SK-N-SH treated with all-trans-retinoic acid at 6 μM for 48 hours (cell line): ENCODE measurements around the gene KLHDC10.

Source experiments
- ATAC-seq: fragments of 200-7000 bp; cut with Tn5 transposase; 3 replicates; pipeline ENCODE4 v1.9.1; 2020; ENCODE audit warnings: mild to moderate bottlenecking, moderate library complexity
- ARNTL ChIP-seq: fragments of 450-650 bp; formaldehyde crosslinking; IDR thresholded peaks from 2 replicates; pipeline ENCODE4 v1.5.0; 2020; ENCODE audit warnings: low read depth, mild to moderate bottlenecking, moderate library complexity, borderline replicate concordance
- BACH2 ChIP-seq: fragments of 250-450 bp; sonication (Bioruptor Pico); IDR thresholded peaks from 2 replicates; pipeline ENCODE4 v1.9.0; 2021; ENCODE audit warnings: mild to moderate bottlenecking, borderline replicate concordance
- CSDC2 ChIP-seq: fragments of 250-450 bp; sonication (Bioruptor Pico); IDR thresholded peaks from 2 replicates; pipeline ENCODE4 v1.5.0; 2020; ENCODE audit warnings: mild to moderate bottlenecking, moderate library complexity
- ESRRG ChIP-seq: fragments of 250-450 bp; sonication (Bioruptor Pico); IDR thresholded peaks from 2 replicates; pipeline ENCODE4 v1.6.1; 2021; ENCODE audit warnings: mild to moderate bottlenecking
- GLIS3 ChIP-seq: fragments of 250-450 bp; sonication (Bioruptor Pico); IDR thresholded peaks from 2 replicates; pipeline ENCODE4 v1.5.0; 2020; ENCODE audit warnings: mild to moderate bottlenecking, moderate library complexity
- ISL1 ChIP-seq: fragments of 250-450 bp; sonication (Bioruptor Pico); IDR thresholded peaks from 2 replicates; pipeline ENCODE4 v2.1.2; 2022; ENCODE audit warnings: mild to moderate bottlenecking, moderate library complexity
- PATZ1 ChIP-seq: fragments of 250-450 bp; sonication (Bioruptor Pico); IDR thresholded peaks from 2 replicates; pipeline ENCODE4 v1.8.0; 2020; ENCODE audit warnings: mild to moderate bottlenecking, moderate library complexity, borderline replicate concordance
- PPARA ChIP-seq: fragments of 250-450 bp; sonication (Bioruptor Pico); IDR thresholded peaks from 2 replicates; pipeline ENCODE4 v1.5.0; 2020; ENCODE audit warnings: mild to moderate bottlenecking, borderline replicate concordance
- RARB ChIP-seq: fragments of 250-450 bp; sonication (Bioruptor Pico); IDR thresholded peaks from 2 replicates; pipeline ENCODE4 v1.8.0; 2021; ENCODE audit warnings: mild to moderate bottlenecking, moderate library complexity
- TCF4 ChIP-seq: fragments of 250-450 bp; sonication (Bioruptor Pico); IDR thresholded peaks from 2 replicates; pipeline ENCODE4 v1.8.0; 2021; ENCODE audit warnings: mild to moderate bottlenecking, moderate library complexity, borderline replicate concordance
- ZC3H10 ChIP-seq: fragments of 250-450 bp; sonication (Bioruptor Pico); IDR thresholded peaks from 2 replicates; pipeline ENCODE4 v1.5.1; 2021; ENCODE audit warnings: mild to moderate bottlenecking, moderate library complexity
- ZFP3 ChIP-seq: fragments of 250-450 bp; sonication (Bioruptor Pico); IDR thresholded peaks from 2 replicates; pipeline ENCODE4 v1.5.0; 2020; ENCODE audit warnings: mild to moderate bottlenecking, moderate library complexity
- ZFP30 ChIP-seq: fragments of 450-650 bp; formaldehyde crosslinking; IDR thresholded peaks from 2 replicates; pipeline ENCODE4 v1.5.0; 2022; ENCODE audit warnings: mild to moderate bottlenecking, moderate library complexity
- ZNF70 ChIP-seq: fragments of 450-650 bp; formaldehyde crosslinking; IDR thresholded peaks from 2 replicates; pipeline ENCODE4 v1.5.0; 2020; ENCODE audit warnings: mild to moderate bottlenecking, moderate library complexity
- ZNF8 ChIP-seq: fragments of 450-650 bp; formaldehyde crosslinking; IDR thresholded peaks from 2 replicates; pipeline ENCODE4 v1.5.0; 2020; ENCODE audit warnings: mild to moderate bottlenecking, moderate library complexity
- TF ChIP-seq, protein P1 (sequence below): fragments of 250-450 bp; sonication (Bioruptor Pico); IDR thresholded peaks from 2 replicates; pipeline ENCODE4 v1.5.1; 2021; ENCODE audit warnings: mild to moderate bottlenecking, moderate library complexity
- TF ChIP-seq, protein P2 (sequence below): fragments of 250-450 bp; sonication (Bioruptor Pico); IDR thresholded peaks from 2 replicates; pipeline ENCODE4 v1.8.0; 2021; ENCODE audit warnings: low read depth, mild to moderate bottlenecking, moderate library complexity, borderline replicate concordance
- TF ChIP-seq, protein P3 (sequence below): fragments of 250-450 bp; sonication (Bioruptor Pico); IDR thresholded peaks from 2 replicates; pipeline ENCODE4 v1.5.0; 2020; ENCODE audit warnings: mild to moderate bottlenecking, moderate library complexity

The KLHDC10 gene

DNA sequence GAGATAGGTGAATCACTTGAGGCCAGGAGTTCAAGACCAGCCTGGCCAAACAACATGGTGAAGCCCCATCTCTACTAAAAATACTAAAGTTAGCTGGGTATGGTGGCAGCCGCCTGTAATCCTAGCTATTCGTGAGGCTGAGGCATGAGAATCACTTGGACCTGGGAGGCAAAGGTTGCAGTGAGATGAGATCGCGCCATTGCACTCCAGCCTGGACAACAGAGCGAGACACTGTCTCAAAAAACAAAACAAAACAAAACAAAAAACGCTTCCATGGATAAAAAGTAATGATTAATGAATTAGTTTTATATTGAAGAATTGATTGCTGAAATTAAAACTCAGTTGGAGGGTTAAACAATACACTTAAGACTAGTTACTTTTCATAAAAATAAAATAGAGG lies 32.3 kb downstream of the KLHDC10 start:
- TF ChIP-seq, protein P1, sequence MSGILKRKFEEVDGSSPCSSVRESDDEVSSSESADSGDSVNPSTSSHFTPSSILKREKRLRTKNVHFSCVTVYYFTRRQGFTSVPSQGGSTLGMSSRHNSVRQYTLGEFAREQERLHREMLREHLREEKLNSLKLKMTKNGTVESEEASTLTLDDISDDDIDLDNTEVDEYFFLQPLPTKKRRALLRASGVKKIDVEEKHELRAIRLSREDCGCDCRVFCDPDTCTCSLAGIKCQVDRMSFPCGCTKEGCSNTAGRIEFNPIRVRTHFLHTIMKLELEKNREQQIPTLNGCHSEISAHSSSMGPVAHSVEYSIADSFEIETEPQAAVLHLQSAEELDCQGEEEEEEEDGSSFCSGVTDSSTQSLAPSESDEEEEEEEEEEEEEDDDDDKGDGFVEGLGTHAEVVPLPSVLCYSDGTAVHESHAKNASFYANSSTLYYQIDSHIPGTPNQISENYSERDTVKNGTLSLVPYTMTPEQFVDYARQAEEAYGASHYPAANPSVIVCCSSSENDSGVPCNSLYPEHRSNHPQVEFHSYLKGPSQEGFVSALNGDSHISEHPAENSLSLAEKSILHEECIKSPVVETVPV = no peak
- TF ChIP-seq TCF4 (CRISPR knock-in tag) = no peak
- no peak for TF ChIP-seq ZNF8 (CRISPR knock-in tag)
- TF ChIP-seq CSDC2 (CRISPR knock-in tag) = no peak
- ATAC-seq = no peak

DNA sequence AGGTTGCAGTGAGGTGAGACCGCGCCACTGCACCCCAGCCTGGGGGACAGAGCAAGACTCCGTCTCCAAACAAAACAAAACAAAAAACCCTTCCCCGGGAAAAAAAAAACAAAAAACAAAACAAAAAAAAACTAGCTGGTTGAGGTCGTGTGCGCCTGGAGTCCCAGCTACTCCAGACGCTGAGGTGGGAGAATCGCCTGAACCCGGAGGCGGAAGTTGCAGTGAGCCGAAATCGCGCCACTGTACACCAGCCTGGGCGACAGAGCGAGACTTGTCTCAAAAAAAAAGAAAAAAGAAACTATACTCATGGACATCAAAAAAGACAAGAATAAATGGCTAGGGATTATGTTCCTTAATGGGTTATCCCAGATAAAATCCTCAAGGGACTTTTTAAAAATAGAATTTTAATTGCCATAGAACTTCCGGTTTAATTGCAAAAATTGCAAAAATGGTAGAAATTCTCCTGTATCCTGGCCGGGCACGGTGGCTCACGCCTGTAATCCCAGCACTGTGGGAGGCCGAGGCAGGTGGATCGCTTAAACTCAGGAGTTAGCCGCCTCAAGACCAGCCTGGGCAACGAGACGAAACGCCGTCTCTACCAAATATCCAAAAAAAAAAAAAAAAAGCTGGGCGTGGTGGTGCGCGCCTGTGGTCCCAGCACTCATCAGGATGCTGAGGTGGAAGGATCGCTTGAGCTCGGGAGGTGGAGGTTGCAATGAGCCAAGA lies 37.8 kb downstream of the KLHDC10 start:
- ATAC-seq = no peak
- no peak for TF ChIP-seq RARB
- TF ChIP-seq ARNTL (CRISPR knock-in tag) = no peak
- no peak for TF ChIP-seq ZFP30
- TF ChIP-seq CSDC2 (CRISPR knock-in tag) = no peak
- no peak for TF ChIP-seq ISL1 (CRISPR knock-in tag)
- no peak for TF ChIP-seq PATZ1 (CRISPR knock-in tag)
- TF ChIP-seq, protein P1 = no peak
- TF ChIP-seq PPARA (CRISPR knock-in tag) = no peak
- no peak for TF ChIP-seq GLIS3 (CRISPR knock-in tag)

GRCh38 chr7:130108809-130109208 lies 38.5 kb downstream of the KLHDC10 start:
- TF ChIP-seq TCF4 (CRISPR knock-in tag) = no peak
- no peak for TF ChIP-seq ZFP30
- TF ChIP-seq ISL1 (CRISPR knock-in tag) = no peak
- no peak for TF ChIP-seq ZNF70 (CRISPR knock-in tag)
- no peak for TF ChIP-seq ARNTL (CRISPR knock-in tag)
- no peak for TF ChIP-seq CSDC2 (CRISPR knock-in tag)
- TF ChIP-seq, protein P2, sequence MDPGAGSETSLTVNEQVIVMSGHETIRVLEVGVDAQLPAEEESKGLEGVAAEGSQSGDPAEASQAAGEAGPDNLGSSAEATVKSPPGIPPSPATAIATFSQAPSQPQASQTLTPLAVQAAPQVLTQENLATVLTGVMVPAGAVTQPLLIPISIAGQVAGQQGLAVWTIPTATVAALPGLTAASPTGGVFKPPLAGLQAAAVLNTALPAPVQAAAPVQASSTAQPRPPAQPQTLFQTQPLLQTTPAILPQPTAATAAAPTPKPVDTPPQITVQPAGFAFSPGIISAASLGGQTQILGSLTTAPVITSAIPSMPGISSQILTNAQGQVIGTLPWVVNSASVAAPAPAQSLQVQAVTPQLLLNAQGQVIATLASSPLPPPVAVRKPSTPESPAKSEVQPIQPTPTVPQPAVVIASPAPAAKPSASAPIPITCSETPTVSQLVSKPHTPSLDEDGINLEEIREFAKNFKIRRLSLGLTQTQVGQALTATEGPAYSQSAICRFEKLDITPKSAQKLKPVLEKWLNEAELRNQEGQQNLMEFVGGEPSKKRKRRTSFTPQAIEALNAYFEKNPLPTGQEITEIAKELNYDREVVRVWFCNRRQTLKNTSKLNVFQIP (CRISPR knock-in tag) = no peak
- TF ChIP-seq RARB = no peak
- TF ChIP-seq ZFP3 (CRISPR knock-in tag) = no peak
- TF ChIP-seq BACH2 (CRISPR knock-in tag) = no peak
- TF ChIP-seq, protein P3, sequence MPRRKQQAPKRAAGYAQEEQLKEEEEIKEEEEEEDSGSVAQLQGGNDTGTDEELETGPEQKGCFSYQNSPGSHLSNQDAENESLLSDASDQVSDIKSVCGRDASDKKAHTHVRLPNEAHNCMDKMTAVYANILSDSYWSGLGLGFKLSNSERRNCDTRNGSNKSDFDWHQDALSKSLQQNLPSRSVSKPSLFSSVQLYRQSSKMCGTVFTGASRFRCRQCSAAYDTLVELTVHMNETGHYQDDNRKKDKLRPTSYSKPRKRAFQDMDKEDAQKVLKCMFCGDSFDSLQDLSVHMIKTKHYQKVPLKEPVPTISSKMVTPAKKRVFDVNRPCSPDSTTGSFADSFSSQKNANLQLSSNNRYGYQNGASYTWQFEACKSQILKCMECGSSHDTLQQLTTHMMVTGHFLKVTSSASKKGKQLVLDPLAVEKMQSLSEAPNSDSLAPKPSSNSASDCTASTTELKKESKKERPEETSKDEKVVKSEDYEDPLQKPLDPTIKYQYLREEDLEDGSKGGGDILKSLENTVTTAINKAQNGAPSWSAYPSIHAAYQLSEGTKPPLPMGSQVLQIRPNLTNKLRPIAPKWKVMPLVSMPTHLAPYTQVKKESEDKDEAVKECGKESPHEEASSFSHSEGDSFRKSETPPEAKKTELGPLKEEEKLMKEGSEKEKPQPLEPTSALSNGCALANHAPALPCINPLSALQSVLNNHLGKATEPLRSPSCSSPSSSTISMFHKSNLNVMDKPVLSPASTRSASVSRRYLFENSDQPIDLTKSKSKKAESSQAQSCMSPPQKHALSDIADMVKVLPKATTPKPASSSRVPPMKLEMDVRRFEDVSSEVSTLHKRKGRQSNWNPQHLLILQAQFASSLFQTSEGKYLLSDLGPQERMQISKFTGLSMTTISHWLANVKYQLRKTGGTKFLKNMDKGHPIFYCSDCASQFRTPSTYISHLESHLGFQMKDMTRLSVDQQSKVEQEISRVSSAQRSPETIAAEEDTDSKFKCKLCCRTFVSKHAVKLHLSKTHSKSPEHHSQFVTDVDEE (CRISPR knock-in tag) = no peak
- no peak for TF ChIP-seq PPARA (CRISPR knock-in tag)
- TF ChIP-seq PATZ1 (CRISPR knock-in tag) = no peak
- no peak for TF ChIP-seq GLIS3 (CRISPR knock-in tag)
- TF ChIP-seq, protein P1 = no peak
- TF ChIP-seq ZNF8 (CRISPR knock-in tag) = no peak
- TF ChIP-seq ESRRG (CRISPR knock-in tag) = no peak
- no peak for TF ChIP-seq ZC3H10 (CRISPR knock-in tag)
- TF ChIP-seq, all 23 proteins: peak for 0
- no peak for ATAC-seq
